GM12891 (cell line): ENCODE data around the gene SEMA4D.

ENCODE experiments used
- PAX5 ChIP-seq: IDR thresholded peaks from 2 replicates; pipeline ENCODE4 v1.6.1; 2011; ENCODE audit warnings: low read length, moderate library complexity, mild to moderate bottlenecking; ENCODE audit not compliant: insufficient read depth, severe bottlenecking
- POLR2A ChIP-seq: IDR thresholded peaks from 2 replicates; pipeline ENCODE4 v1.6.1; 2011; ENCODE audit warnings: low read depth, low read length, control low read depth
- POLR2AphosphoS5 ChIP-seq: IDR thresholded peaks from 2 replicates; pipeline ENCODE4 v1.6.1; 2011; ENCODE audit warnings: low read depth, low read length, control low read depth
- POU2F2 ChIP-seq: IDR thresholded peaks from 2 replicates; pipeline ENCODE4 v1.6.1; 2011; ENCODE audit warnings: low read depth, mild to moderate bottlenecking, control low read depth, low read length, moderate library complexity
- SPI1 ChIP-seq: IDR thresholded peaks from 2 replicates; pipeline ENCODE4 v1.6.1; 2011; ENCODE audit warnings: low read depth, low read length, control low read depth
- TAF1 ChIP-seq: IDR thresholded peaks from 2 replicates; pipeline ENCODE4 v1.6.1; 2011; ENCODE audit warnings: low read depth, low read length, control low read depth

DNA sequence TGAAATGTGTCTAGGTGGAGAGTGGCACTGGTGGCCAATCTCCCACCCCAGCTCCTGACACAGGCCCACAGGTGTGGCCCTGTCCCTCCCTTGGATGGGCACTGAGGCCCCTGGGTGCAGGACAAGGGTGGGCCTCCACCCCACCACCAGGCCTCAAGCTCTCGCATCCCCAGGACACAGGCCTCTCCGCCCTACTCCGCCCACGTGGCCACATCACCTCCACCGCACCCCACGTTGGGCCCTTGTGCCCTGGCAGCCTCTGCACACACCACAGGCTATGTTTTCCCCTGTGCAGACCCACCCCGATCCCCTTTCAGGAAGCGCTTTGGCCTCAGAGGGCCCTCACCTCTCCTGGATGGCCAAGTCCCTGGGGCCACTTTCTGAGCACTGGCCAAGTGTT is 124.9 kb downstream of the SEMA4D start:
- TF ChIP-seq POLR2A = no peak; the same call in 1 of the 2 replicates
- TF ChIP-seq SPI1 = no peak
- no peak for TF ChIP-seq POU2F2
- TF ChIP-seq POLR2AphosphoS5 = no peak
- no peak for TF ChIP-seq TAF1
- TF ChIP-seq PAX5 = no peak
